GM04504 (cell line): ENCODE results near the gene COG5.

Source experiments
- DNase-seq: peaks from one replicate; pipeline ENCODE4 v3.0.0-alpha.2; 2012; ENCODE audit warnings: low read depth

COG5 gene

GRCh38 chr7:107563775-107564552 lies at the start of gene COG5, which contains the start of gene DUS4L:
TSS of gene COG5 (minus strand) at chr7:107563920. CDS start at chr7:107563896, 24 bp downstream.
TSS of gene DUS4L (plus strand) at chr7:107563971. CDS start at chr7:107567071, 3,100 bp downstream.
- DNase-seq = peak; percentile 61

GRCh38 chr7:107613439-107613838 lies 49.7 kb upstream of the COG5 start:
- no peak for DNase-seq

GRCh38 chr7:107610323-107610722 lies 46.6 kb upstream of the COG5 start:
- no peak for DNase-seq

- no peak for DNase-seq
These were observed 46.1 kb upstream of the COG5 start for GRCh38 chr7:107609811-107610261.

- no peak for DNase-seq
These were observed 42.6 kb upstream of the COG5 start for GRCh38 chr7:107606303-107606702.

GRCh38 chr7:107605218-107605815 lies 41.6 kb upstream of the COG5 start:
- DNase-seq = no peak

- no peak for DNase-seq
These were observed 37.1 kb upstream of the COG5 start for GRCh38 chr7:107600816-107601215.

GRCh38 chr7:107599262-107599661 lies 35.5 kb upstream of the COG5 start:
- no peak for DNase-seq

GRCh38 chr7:107597953-107598352 lies 34.2 kb upstream of the COG5 start:
- no peak for DNase-seq

- no peak for DNase-seq
These were observed 33.8 kb upstream of the COG5 start for GRCh38 chr7:107597582-107597916.

- no peak for DNase-seq
These were observed 33.3 kb upstream of the COG5 start for GRCh38 chr7:107596881-107597581.

GRCh38 chr7:107594961-107595737 lies 31.4 kb upstream of the COG5 start:
- DNase-seq = peak; percentile 72

- DNase-seq = no peak
These were observed 29.3 kb upstream of the COG5 start for GRCh38 chr7:107593025-107593410.

GRCh38 chr7:107592361-107593024 lies 28.8 kb upstream of the COG5 start:
- peak; percentile 71 for DNase-seq

GRCh38 chr7:107591421-107591820 lies 27.7 kb upstream of the COG5 start:
- DNase-seq = no peak

- no peak for DNase-seq
These were observed 24.9 kb upstream of the COG5 start for GRCh38 chr7:107588529-107589130.

- no peak for DNase-seq
These were observed 21.0 kb upstream of the COG5 start for GRCh38 chr7:107584716-107585115.

GRCh38 chr7:107582875-107583274 lies 19.2 kb upstream of the COG5 start:
- no peak for DNase-seq

- DNase-seq = no peak
These were observed 17.8 kb upstream of the COG5 start for GRCh38 chr7:107581387-107582013.

GRCh38 chr7:107580716-107581383 lies 17.1 kb upstream of the COG5 start:
- DNase-seq = no peak
